SU-DHL-6 (cell line): ENCODE measurements around the gene SPRR5.

Experiments
- H2AFZ ChIP-seq: fragments of 200-600 bp; sonication (generic); 2 replicates; pipeline ENCODE4 v1.6.1; 2014; ENCODE audit warnings: low read depth, mild to moderate bottlenecking, moderate library complexity, mixed read lengths, antibody characterized with exemption, low read length; ENCODE audit not compliant: severe bottlenecking
- H3F3A ChIP-seq: fragments of 200-600 bp; shearing (Covaris generic); 2 replicates; pipeline ENCODE4 v1.6.0; 2016; ENCODE audit warnings: antibody characterized with exemption, mild to moderate bottlenecking; ENCODE audit not compliant: insufficient read depth
- H3K27ac ChIP-seq: fragments of 200-600 bp; sonication (generic); 2 replicates; pipeline ENCODE4 v1.5.1; 2016; ENCODE audit warnings: low read depth, mild to moderate bottlenecking, low read length, moderate library complexity, mixed read lengths
- H3K27me3 ChIP-seq: fragments of 200-600 bp; sonication (generic), shearing (Covaris generic); 2 replicates; pipeline ENCODE4 v1.6.0; 2014; ENCODE audit warnings: mild to moderate bottlenecking, low read length
- H3K36me3 ChIP-seq: fragments of 200-600 bp; sonication (generic); 2 replicates; pipeline ENCODE4 v1.6.1; 2014; ENCODE audit warnings: mild to moderate bottlenecking, low read length, mixed read lengths
- H3K4me2 ChIP-seq: fragments of 300-600, 200-600 bp; shearing (Covaris generic), sonication (generic); 2 replicates; pipeline ENCODE4 v1.6.0; 2014; ENCODE audit warnings: low read length, low read depth, mild to moderate bottlenecking; ENCODE audit not compliant: poor library complexity, severe bottlenecking
- H3K4me3 ChIP-seq: fragments of 200-600 bp; sonication (generic); 2 replicates; pipeline ENCODE4 v1.5.1; 2014; ENCODE audit warnings: antibody characterized with exemption, low read length, mild to moderate bottlenecking, mixed read lengths; ENCODE audit not compliant: insufficient read depth, poor library complexity, severe bottlenecking
- H3K79me2 ChIP-seq: fragments of 200-600 bp; sonication (generic); 2 replicates; pipeline ENCODE4 v1.6.1; 2014; ENCODE audit warnings: mild to moderate bottlenecking, low read length, moderate library complexity; ENCODE audit not compliant: insufficient read depth
- H3K9ac ChIP-seq: fragments of 200-600 bp; sonication (generic); 2 replicates; pipeline ENCODE4 v1.7.0; 2014; ENCODE audit warnings: mild to moderate bottlenecking, low read length
- H3K9me2 ChIP-seq: fragments of 200-600 bp; sonication (generic); replicated peaks from 2 replicates; pipeline ENCODE4 v1.6.1; 2014; ENCODE audit warnings: low read length; ENCODE audit not compliant: insufficient read depth
- H3K9me3 ChIP-seq: fragments of 200-600 bp; sonication (generic); 2 replicates; pipeline ENCODE4 v1.6.1; 2014; ENCODE audit warnings: low read length, mixed read lengths; ENCODE audit not compliant: insufficient read depth
- H4K20me1 ChIP-seq: fragments of 200-600 bp; sonication (generic); 2 replicates; pipeline ENCODE4 v1.6.1; 2014; ENCODE audit warnings: low read depth, mild to moderate bottlenecking, antibody characterized with exemption, low read length, moderate library complexity, mixed read lengths
- EZH2phosphoT487 ChIP-seq: fragments of 200-600 bp; sonication (generic), shearing (Covaris generic); conservative IDR thresholded peaks from 2 replicates; pipeline ENCODE4 v1.6.1; 2018; ENCODE audit warnings: mild to moderate bottlenecking, antibody characterized with exemption, low read length, moderate library complexity, mixed read lengths
- TF ChIP-seq, protein P1 (sequence below): fragments of 200-600 bp; sonication (generic); IDR thresholded peaks from one replicate; pipeline ENCODE4 v1.5.1; 2017; ENCODE audit warnings: antibody characterized with exemption, mild to moderate bottlenecking, low read length, moderate library complexity; ENCODE audit not compliant: insufficient read depth, poor library complexity, severe bottlenecking

The SPRR5 gene

DNA sequence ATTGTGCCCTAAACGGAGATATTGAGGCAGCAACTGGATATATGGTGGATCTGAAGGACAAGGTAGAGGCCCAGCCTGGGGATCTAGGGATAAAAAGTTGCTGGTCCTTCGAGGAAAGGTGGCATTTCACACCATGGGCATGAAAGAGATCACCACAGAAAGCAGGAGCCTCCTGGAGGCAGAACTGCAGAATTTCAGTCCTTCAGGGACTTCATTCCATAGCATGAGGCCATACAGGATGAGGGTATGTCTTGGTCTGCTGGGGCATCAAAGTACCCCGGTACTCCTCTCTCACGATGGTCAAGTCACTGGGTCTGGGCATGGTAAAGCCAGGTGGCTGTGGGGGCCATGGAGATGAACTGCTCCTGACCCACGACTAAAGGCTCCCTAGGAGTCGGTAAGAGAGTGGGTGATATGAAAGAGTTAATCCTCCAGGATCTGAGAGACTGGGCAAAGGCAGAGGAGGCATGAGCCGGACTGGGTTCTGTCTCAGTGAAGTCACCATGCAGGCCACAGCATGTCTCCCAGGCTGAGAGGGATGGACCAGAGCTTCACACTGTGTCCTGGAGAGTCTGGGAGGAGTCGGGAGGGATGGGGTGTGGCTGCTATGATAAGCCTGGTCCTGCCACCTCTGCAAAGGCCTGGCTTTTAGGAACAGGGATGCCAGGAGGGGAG lies 5.8 kb upstream of the SPRR5 start:
- Histone ChIP-seq H4K20me1 (no peaks in the 10 kb centered on the region), H3K36me3 (no peaks in the 10 kb centered on the region), H3K9ac (no peak overlapping the region), H3K27me3 (no peaks in the 10 kb centered on the region), H3K27ac (no peak overlapping the region), H3F3A (no peaks in the 10 kb centered on the region), H3K79me2 (no peaks in the 10 kb centered on the region), H3K4me2 (no peak overlapping the region), H2AFZ (no peak overlapping the region), H3K9me3 (no peaks in the 10 kb centered on the region), H3K9me2 (no peaks in the 10 kb centered on the region), H3K4me3 (no peak overlapping the region)
- no peak for TF ChIP-seq EZH2phosphoT487
- TF ChIP-seq, protein P1, sequence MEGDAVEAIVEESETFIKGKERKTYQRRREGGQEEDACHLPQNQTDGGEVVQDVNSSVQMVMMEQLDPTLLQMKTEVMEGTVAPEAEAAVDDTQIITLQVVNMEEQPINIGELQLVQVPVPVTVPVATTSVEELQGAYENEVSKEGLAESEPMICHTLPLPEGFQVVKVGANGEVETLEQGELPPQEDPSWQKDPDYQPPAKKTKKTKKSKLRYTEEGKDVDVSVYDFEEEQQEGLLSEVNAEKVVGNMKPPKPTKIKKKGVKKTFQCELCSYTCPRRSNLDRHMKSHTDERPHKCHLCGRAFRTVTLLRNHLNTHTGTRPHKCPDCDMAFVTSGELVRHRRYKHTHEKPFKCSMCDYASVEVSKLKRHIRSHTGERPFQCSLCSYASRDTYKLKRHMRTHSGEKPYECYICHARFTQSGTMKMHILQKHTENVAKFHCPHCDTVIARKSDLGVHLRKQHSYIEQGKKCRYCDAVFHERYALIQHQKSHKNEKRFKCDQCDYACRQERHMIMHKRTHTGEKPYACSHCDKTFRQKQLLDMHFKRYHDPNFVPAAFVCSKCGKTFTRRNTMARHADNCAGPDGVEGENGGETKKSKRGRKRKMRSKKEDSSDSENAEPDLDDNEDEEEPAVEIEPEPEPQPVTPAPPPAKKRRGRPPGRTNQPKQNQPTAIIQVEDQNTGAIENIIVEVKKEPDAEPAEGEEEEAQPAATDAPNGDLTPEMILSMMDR: no peak

DNA sequence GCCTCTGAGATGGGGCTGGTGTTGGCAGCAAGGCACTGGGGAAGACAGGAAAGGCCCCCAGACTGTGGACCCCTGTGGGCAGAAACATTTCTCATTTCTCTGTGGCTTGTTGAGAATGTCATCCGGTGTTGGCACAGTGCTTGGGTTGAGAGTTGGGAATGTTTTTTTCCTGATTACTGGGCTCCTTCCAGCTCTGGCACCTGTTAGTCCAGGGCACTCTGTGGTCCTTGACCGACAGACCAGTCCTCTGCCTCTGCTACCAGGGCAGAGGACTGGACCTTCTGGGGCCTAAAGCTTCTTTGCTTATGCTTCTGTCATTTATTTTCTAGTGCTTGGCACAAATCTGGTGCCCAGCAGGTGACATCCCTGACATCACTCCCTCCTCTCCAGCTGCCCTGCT lies 4.8 kb upstream of the SPRR5 start:
- Histone ChIP-seq H3K9ac (no peak overlapping the region), H4K20me1 (no peaks in the 10 kb centered on the region), H2AFZ (no peak overlapping the region), H3K4me3 (no peak overlapping the region), H3K79me2 (no peaks in the 10 kb centered on the region), H3F3A (no peaks in the 10 kb centered on the region), H3K36me3 (no peaks in the 10 kb centered on the region), H3K9me3 (no peaks in the 10 kb centered on the region), H3K27ac (no peak overlapping the region), H3K27me3 (no peaks in the 10 kb centered on the region), H3K4me2 (no peak overlapping the region), H3K9me2 (no peaks in the 10 kb centered on the region)
- no peak for TF ChIP-seq EZH2phosphoT487
- TF ChIP-seq, protein P1: no peak

DNA sequence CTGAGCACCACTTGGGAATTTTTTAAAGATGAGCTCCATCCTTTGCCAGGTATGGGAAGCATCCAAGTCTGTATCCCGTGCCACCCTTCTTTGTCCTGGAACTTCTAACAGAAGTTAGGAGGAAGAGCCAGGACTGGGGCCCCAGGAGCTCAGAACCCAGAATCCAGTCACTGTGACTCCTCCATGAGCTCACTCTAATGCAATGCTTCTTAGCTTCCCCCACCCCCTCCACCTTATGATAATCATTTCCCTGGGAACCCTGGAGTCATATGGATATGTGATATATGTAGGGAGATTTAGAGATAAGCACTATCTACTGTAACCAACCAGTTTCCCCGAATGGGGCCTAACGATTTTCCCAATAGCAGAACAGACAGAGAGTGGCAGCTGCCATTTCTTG lies 758 bp upstream of the SPRR5 start:
- H3K4me2 ChIP-seq: no peak overlapping the region
- H3K9me3 ChIP-seq: no peaks in the 10 kb centered on the region
- H3K27ac ChIP-seq: no peak overlapping the region
- no peak overlapping the region for H3K9ac ChIP-seq
- H3K4me3 ChIP-seq: no peak overlapping the region
- H3K27me3 ChIP-seq: no peaks in the 10 kb centered on the region
- H3F3A ChIP-seq: no peaks in the 10 kb centered on the region
- no peak for TF ChIP-seq EZH2phosphoT487
- TF ChIP-seq, protein P1: no peak
- H4K20me1 ChIP-seq: no peaks in the 10 kb centered on the region
- no peaks in the 10 kb centered on the region for H3K9me2 ChIP-seq
- H3K79me2 ChIP-seq: no peaks in the 10 kb centered on the region
- H2AFZ ChIP-seq: no peak overlapping the region
- no peaks in the 10 kb centered on the region for H3K36me3 ChIP-seq
